HG02798 (cell line): Measurements from ENCODE around the gene RIMS1.

ENCODE experiments used
- ATAC-seq: cut with Tn5 transposase; IDR thresholded peaks from one replicate; pipeline ENCODE4 v1.9.1; 2021; ENCODE audit warnings: mild to moderate bottlenecking; ENCODE audit not compliant: unreplicated experiment, poor library complexity

The RIMS1 gene

DNA sequence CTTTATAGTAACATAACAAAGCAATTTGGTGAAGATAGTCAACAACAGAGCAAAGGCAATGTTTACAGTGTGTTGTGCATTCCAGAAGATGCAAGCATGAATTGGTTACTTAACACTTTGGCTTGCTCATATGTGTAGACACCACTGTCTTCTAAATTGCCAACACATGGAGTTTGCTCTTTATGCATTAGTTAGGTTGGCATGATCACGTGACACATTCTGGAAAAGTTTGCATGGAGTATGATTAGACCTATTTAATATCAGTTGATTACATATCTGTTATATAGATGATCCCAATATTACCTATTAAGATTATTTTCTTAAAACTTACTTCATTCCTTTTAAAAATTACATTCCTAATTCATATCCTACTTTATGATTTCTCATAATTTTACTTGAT lies 197.6 kb downstream of the RIMS1 start:
- no peak for ATAC-seq

GRCh38 chr6:72084992-72085569 lies 198.7 kb downstream of the RIMS1 start:
- ATAC-seq: no peak

DNA sequence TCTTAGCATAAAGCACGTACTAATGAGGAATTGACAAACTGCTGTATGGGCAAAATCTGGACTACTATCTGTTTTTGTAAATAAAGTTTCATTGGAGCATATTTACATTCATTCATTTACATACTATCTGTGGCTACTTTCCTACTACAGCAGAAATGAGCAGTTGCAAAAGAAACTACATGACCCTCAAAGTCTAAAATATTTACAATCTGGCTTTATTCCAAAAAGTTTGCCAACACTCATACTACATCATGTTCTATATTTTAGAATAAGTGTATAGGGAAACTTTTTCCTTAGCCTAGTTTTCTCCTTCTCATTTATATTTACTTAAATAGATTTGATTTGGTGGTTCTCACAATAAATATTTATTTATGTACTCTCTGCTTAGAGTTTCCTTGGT lies 208.2 kb downstream of the RIMS1 start:
- no peak for ATAC-seq

DNA sequence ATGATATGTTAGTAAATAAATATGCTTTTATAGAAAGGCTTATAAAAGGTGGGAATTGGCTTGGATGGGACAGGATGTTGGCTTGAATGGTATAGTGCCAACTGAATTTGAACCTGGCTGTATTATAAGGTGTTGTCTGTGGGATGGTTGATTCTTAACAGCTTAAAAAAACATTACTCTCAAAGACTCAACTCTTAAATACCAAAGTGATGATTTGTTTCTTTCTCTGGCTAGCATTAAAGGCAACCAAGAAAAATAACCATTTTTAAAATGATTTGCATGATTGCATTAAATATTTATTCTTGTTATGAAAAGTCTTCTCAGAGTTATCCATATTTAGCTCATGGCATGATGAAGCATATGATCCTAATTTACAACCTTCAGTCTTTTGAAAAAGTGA lies 216.2 kb downstream of the RIMS1 start:
- ATAC-seq: no peak

DNA sequence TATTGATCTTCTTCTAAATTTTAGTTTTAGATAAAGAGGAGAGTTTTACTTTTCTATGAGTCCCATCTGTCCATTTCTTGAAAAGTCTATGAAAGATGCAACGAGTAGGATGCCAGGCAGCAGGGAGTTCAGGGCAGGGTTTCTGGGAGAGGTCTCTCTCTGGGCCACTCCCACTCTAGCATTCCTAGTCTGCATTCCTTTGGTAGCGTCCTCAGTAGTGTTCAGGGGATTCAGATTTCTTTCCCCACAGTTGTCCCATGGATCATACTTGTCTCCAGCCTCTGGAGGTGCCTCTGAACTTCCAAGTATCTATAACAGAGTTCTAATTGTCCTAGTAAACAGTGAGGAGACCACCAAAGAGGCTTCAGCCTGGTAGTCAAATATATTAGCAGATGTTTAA lies 225.3 kb downstream of the RIMS1 start:
- no peak for ATAC-seq

- no peak for ATAC-seq
Measured at GRCh38 chr6:72130327-72130726, 244.0 kb downstream of the RIMS1 start.

GRCh38 chr6:72132427-72132826 lies 246.1 kb downstream of the RIMS1 start:
- no peak for ATAC-seq

- ATAC-seq: no peak
Measured at GRCh38 chr6:72132851-72133250, 246.5 kb downstream of the RIMS1 start.

GRCh38 chr6:72133324-72133723 lies 247.0 kb downstream of the RIMS1 start:
- no peak for ATAC-seq

DNA sequence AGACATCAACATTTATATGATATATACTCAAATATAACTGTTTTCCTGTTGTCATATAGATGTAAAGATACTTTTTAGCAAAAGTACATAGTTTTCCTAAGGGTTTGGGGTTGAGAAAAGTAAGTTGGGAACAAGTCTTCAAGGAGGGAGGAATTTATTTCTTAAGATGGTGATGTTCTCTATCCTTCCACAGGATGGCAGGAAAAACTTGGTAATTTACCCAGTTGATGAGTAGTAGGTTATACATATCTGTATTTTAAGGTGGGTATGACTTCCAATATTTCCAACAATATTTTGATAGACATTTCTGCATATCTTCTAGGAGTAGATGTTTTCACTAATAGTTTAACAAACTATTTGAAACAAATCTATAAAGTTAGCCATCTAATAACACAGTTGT lies 254.4 kb downstream of the RIMS1 start:
- ATAC-seq: no peak

GRCh38 chr6:72149715-72150114 lies 263.4 kb downstream of the RIMS1 start:
- no peak for ATAC-seq

GRCh38 chr6:72151742-72152141 lies 265.4 kb downstream of the RIMS1 start:
- no peak for ATAC-seq

GRCh38 chr6:72175916-72176315 lies 289.6 kb downstream of the RIMS1 start:
- ATAC-seq: no peak

GRCh38 chr6:72182337-72183246 lies 296.2 kb downstream of the RIMS1 start:
- ATAC-seq: peak; percentile 88

- ATAC-seq: no peak
Measured at GRCh38 chr6:72203983-72204382, 317.6 kb downstream of the RIMS1 start.

DNA sequence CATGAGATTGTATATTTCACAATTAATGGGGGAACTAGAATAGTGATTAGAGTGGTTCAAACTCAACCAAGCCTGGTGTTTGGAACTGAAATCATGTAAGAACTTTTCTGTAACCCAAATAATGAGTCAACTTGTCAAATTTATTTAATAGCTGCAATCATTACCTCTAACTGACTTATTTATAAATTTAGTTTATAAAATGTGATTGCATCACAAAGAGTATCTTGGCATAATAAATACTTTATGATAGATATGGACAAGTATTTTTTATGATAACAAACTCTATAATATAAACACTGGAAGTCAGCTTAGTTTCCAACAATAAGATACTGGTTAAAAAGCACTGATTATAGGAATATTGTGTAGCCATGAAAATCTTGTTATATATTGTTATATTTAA lies 319.1 kb downstream of the RIMS1 start:
- ATAC-seq: no peak

DNA sequence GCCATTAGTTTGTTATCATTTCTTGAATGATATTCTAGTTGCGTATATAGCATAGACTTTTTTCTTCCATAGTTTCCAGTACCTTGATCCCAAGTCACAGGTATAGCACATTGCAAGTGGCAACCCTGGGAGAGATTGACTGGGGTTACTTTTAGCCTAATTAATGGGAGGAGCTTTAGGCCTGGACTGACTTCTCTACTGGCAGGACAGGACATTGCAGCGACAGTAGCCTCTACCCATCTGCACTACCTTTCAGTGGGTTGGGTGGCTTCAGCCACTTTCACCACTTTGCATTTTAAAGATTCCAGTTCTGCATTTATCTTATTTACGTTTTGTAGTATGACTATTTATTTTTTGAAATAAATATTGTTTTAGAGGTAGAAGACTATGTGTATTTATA lies 320.3 kb downstream of the RIMS1 start:
- ATAC-seq: no peak

- peak; percentile 58 for ATAC-seq
Measured at GRCh38 chr6:72212686-72213085, 326.3 kb downstream of the RIMS1 start.

DNA sequence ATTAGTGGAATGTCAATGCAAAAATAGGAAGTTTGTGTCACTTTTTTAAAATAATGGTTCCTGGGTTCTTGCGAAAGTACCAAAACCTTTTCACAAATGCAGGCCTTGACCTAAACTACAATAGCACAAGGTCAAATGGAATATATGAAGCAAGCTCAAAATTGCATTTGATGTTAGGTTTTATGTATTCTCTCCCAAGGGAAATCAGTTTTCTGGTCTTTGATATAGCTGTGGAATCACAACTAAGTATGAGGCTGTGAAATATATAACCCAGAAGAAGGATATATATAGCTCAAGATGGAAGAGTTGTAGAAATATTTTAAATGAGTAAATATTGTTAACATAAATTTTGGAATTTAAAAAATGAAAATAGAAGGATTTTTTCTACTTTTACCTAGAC lies 327.3 kb downstream of the RIMS1 start:
- no peak for ATAC-seq

DNA sequence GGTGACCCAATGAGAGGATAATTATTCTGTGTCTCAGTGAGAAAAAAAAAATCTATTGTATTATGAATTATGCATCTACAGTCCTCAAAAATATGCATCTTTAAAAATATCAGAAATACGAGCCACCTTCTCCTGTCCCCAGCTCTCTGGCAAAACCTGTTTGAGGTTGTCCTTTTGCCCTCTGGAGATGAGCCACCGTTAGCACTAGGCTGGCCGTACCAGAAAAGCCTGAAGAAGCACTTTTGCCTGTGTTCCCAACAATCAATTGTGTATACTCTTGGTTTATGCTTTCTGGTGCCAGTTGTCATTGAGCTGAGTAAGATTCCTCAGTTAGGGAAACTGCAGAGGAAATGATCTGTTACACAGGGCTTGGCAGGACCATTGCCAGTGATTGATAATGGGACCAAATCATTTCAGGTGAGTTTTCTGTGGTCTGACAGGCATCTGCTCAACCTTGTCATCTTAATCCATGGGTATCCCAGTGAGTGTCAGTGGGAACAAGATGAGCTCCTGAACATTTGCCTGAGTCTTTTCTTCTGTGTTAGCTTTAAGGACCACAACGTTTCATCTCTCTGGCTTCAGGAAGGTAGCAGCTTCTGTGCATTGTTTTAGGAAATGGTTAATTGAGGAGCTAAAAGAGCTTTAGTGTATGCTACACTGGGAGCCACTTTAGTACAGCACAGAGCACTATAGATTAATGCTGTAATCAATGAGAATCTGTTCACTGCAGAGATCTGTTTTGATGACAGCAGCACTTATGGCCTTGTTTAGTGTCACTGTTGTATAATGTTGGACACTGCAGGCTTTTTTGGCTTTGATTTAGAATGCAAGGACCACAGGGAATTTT lies 330.1 kb downstream of the RIMS1 start:
- ATAC-seq: no peak

DNA sequence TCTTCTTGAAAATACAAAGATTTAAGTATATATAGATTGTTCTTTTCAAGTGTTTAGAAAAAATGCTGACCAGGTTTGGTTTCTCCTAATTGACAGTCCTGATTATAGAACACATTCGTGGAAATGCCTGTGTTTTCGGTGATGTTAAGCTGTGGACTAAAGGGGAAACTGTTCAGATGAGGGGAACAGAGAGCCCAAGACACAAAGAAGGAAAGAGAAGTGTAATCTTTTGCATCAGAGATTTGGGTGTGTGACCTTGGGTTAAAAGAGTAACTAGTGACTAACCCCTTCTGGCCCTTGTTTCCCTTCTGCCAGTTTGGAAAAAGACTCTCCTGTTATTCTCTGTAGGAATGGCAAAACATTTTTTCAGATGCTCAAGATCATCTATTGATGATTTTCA lies 331.3 kb downstream of the RIMS1 start:
- ATAC-seq: no peak
